Progenitor cell of endocrine pancreas (in vitro differentiated cells): ENCODE data around the gene UFD1. TPM values are rescaled to one million over a fixed set of nuclear protein-coding genes. Genes with fewer than 3 reads are reported as not detected.

ENCODE experiments used
- DNase-seq: peaks from one replicate; pipeline ENCODE4 v3.0.0; 2021; ENCODE audit warnings: low spot score; ENCODE audit not compliant: unreplicated experiment
- H3K27ac Mint-ChIP-seq: 2 replicates; pipeline ENCODE4 v1.8.0; 2021; ENCODE audit warnings: mild to moderate bottlenecking, moderate library complexity, mixed read lengths
- H3K27me3 Mint-ChIP-seq: 2 replicates; pipeline ENCODE4 v1.8.0; 2021; ENCODE audit warnings: mixed read lengths
- H3K36me3 Mint-ChIP-seq: 2 replicates; pipeline ENCODE4 v1.8.0; 2022; ENCODE audit warnings: mixed read lengths; ENCODE audit not compliant: insufficient read depth
- H3K4me1 Mint-ChIP-seq: 2 replicates; pipeline ENCODE4 v1.8.0; 2021; ENCODE audit warnings: low read depth, mixed read lengths
- H3K4me3 Mint-ChIP-seq: 2 replicates; pipeline ENCODE4 v1.8.0; 2021; ENCODE audit warnings: low read depth, mild to moderate bottlenecking, moderate library complexity, mixed read lengths
- H3K9me3 Mint-ChIP-seq: 2 replicates; pipeline ENCODE4 v1.8.0; 2021; ENCODE audit warnings: low read depth, mixed read lengths
- CTCF ChIP-seq: fragments of 200-600 bp; sonication (generic); IDR thresholded peaks from one replicate; pipeline ENCODE4 v1.5.0; 2021; ENCODE audit warnings: antibody characterized with exemption, mild to moderate bottlenecking; ENCODE audit not compliant: unreplicated experiment
- total RNA-seq: library from RNA; stranded (reverse); gene quantifications from 2 replicates; pipeline ENCODE4 v1.2.1, GENCODE V29; 2021

The UFD1 gene
- total RNA-seq, 1 donor from 2014 or later: 55.3 TPM

- Mint-ChIP-seq H3K27me3 (no peaks in the 10 kb centered on the region), H3K4me1 (no peaks in the 10 kb centered on the region), H3K4me3 (no peak overlapping the region), H3K27ac (no peak overlapping the region), H3K9me3 (no peaks in the 10 kb centered on the region), H3K36me3 (peaks cover 10% of the 10 kb centered on the region)
- TF ChIP-seq CTCF: no peak
- DNase-seq: no peak
These were observed 17.5 kb downstream of the UFD1 start for GRCh38 chr22:19461506-19461905.

DNA sequence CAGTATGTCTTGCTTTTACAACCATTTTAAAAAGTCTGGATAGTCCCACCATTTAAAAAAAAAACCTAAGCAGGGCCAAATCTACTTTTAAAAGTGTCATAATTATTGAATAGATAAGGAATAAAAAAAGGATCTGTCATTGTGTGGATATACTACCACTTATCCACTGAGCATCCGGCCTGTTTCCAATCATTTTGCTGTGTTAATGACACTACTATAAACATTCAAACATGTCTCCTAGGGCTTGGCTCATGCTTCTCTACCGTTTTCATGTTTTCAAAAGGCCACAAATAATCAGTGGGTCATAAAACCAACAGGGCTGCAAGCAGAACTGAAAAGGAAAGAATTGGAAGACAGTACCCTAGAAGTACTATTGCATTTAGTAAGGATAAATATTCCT, 19.0 kb downstream of the UFD1 start:
- no peak for DNase-seq
- Mint-ChIP-seq H3K36me3 (peaks cover 8% of the 10 kb centered on the region), H3K27me3 (no peaks in the 10 kb centered on the region), H3K4me3 (no peak overlapping the region), H3K4me1 (no peaks in the 10 kb centered on the region), H3K9me3 (no peaks in the 10 kb centered on the region), H3K27ac (no peak overlapping the region)
- TF ChIP-seq CTCF: no peak

DNA sequence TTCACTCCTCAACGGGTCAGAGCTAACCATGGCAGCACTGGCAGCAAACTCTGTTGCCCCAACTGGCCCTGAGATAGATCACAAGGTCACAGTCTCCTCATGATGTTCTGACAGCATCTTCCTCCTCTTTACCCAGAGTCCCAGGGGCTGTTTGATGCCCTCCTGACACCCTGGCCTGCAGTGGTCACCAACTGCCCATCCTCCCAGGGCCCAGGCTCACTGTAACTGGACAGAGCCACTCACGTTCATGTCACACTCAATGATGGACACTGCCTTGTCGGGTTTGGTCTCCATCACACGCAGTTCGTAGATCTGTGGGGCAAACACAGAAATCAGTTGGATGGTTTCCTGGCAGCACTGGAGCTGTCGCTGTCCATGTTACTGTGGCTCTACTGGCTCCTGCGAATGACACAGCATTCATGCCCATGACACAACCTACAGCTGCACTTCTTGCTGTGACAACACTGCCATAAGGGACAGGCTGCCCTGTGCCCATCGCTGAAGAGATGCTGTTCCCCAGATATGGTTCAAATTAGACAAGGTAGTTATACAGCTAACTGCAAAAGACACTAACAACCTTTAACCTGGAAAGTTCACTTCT, 21.1 kb downstream of the UFD1 start:
- Mint-ChIP-seq H3K36me3 (peaks cover 13% of the 10 kb centered on the region), H3K4me1 (no peaks in the 10 kb centered on the region), H3K27me3 (no peaks in the 10 kb centered on the region), H3K4me3 (no peak overlapping the region), H3K9me3 (no peaks in the 10 kb centered on the region), H3K27ac (no peak overlapping the region)
- DNase-seq: no peak
- no peak for TF ChIP-seq CTCF

DNA sequence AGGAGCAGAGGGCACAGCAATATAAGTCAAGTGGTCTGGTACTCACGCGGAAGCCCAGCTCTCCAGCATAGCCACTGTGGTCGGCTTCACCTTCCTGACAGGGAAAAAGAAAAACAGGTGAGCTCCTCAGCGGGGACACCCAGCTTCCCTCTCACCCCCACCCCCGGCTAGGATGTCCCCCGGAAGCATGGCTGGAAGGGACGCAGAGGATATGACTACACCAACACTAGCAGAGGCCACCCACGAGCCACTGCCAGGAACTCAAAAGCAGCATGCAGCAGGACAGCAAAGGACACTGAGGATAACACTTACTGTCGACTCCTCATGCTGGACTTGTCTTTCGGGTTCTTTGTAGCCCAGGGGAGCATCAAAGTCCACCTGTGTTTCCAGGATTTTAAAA, 22.5 kb downstream of the UFD1 start:
- Mint-ChIP-seq H3K4me1 (no peaks in the 10 kb centered on the region), H3K36me3 (peaks cover 17% of the 10 kb centered on the region), H3K27me3 (no peaks in the 10 kb centered on the region), H3K9me3 (no peaks in the 10 kb centered on the region), H3K27ac (no peak overlapping the region), H3K4me3 (no peak overlapping the region)
- DNase-seq: no peak
- TF ChIP-seq CTCF: no peak

- H3K27ac Mint-ChIP-seq: no peak overlapping the region
- DNase-seq: no peak
- peaks cover 17% of the 10 kb centered on the region for H3K36me3 Mint-ChIP-seq
- H3K27me3 Mint-ChIP-seq: no peaks in the 10 kb centered on the region
- TF ChIP-seq CTCF: no peak
- H3K4me3 Mint-ChIP-seq: no peak overlapping the region
- no peaks in the 10 kb centered on the region for H3K9me3 Mint-ChIP-seq
- H3K4me1 Mint-ChIP-seq: no peaks in the 10 kb centered on the region
These were observed 23.2 kb downstream of the UFD1 start for GRCh38 chr22:19455585-19456370.
